Colon (tissue), 2 donors: Measurements from ENCODE around the gene ADCY2.

ENCODE experiments used
- FAIRE-seq: peaks from 2 replicates; lab custom pipeline; 2012; peaks lifted over from hg19 to GRCh38; lab: Jason Lieb, UNC
- donor health status: control.
- donor health status: control.

The ADCY2 gene

DNA sequence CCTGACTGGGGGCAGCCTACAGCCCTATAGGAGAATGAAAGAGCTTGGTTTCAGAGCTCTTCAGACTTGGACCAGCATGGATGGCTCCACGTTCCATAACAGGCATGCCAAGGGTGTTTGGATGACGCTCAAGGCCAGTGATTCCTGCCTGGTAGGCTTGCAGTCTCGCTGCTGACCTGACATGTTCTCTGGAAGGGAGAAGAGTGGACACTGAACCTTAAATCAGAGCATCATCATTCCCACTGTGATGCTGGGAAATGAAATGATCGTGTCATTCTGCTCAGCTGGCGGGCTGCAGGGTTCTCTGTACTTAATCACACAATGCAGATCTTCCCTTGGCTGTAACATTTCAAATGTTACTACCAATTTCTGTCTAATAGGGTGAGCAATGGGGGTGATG lies 398.0 kb downstream of the ADCY2 start:
- FAIRE-seq = no peak

GRCh38 chr5:7794311-7794710 lies 398.4 kb downstream of the ADCY2 start:
- no peak for FAIRE-seq

DNA sequence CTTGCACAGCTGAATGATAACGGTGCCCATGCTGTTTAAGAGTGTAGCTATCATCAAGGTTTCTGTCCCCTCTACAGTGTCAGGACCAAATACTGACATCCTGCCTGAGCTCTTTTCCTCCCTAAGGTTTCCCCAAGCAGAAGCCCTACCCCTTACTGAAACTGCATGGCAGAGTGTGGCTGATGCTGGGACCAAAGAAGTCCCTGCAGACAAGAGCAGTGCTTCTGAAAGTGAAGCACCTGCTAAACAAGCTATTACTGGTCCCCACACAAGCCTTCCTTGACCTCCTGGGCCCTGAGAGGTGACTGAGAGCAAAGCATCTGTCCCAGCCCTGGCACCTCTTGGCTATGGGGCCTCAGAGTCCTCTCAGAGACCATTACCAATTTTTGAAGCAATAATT lies 398.9 kb downstream of the ADCY2 start:
- FAIRE-seq = no peak

- no peak for FAIRE-seq
Observed at GRCh38 chr5:7795306-7795705, 399.4 kb downstream of the ADCY2 start.

GRCh38 chr5:7801891-7802614 lies 406.1 kb downstream of the ADCY2 start:
- FAIRE-seq = no peak

DNA sequence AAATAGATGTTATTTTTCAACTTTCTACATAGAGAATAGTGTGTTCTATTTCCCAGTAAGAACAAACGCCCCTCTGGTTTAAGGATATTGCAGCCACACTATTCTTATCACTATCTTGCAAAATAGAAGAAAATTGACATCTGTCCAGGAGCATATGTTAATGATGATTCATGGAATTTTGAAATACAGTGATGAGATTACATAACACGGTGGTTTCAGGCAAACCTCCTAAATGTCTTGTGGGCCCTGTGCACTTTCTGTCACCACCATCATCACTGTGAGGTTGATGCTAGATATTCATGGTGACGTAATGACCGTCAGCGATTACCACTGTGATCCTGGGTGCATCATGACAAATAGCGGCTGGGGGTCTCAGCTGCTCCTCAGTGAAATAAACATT lies 406.9 kb downstream of the ADCY2 start:
- FAIRE-seq = no peak

DNA sequence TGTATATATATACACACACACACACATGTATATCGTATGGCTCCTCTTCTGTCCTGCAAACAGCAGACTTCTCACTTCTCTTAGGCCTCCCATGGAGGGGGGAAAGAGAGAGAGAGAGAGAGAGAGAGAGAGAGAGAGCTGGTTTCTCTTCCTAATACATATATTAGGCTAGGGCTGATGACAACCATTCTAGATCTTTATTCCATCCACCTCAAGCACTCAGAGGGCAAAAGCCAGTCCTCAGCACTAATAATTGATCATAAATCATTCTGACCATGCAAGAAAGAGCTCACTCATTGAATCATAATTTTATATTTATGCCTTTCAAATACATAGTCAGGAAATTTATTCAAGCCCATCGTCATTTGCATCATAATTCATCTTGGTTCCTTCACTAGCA lies 408.0 kb downstream of the ADCY2 start:
- no peak for FAIRE-seq

GRCh38 chr5:7805379-7805778 lies 409.4 kb downstream of the ADCY2 start:
- no peak for FAIRE-seq

GRCh38 chr5:7808998-7809397 lies 413.1 kb downstream of the ADCY2 start:
- no peak for FAIRE-seq

DNA sequence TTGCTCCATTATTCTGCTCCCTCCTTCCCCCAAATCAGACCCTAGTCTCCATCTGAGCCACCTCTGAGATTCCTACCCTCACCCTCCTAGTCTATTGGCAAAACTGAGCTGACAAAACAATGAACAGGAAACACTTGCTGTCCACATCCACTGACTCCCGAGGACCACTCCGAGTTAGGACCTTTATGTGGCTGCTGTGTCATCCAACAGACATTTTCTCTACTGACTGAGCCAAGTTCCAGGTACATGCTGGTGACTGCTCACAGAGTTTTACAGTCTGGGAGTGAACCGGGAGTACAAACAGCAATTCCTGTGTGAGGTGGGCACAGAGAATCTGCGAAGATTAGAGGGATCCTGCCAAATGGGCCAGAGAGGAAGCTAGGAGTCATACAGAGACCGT lies 415.8 kb downstream of the ADCY2 start:
- FAIRE-seq = no peak

- FAIRE-seq = no peak
Observed at GRCh38 chr5:7813007-7813406, 417.1 kb downstream of the ADCY2 start.

DNA sequence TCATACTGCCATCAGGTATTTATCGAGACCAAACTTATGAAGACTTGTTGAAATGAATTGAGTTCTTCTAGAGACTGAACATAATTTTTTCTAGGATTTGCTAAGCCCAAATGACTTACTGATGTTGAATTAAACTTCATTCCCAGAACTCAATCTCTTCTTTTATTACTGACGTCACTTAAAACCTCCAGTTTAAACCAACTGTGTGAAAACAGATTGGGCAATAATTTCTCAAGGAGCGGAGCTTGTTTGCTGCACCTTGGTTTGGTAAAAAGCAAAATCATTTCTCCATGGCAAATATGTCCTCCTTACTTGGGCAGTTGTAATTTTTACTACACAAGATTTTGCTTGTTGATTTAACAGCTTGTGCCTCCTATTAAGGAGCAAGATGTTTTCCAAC lies 417.6 kb downstream of the ADCY2 start:
- FAIRE-seq = no peak

- no peak for FAIRE-seq
Observed at GRCh38 chr5:7814816-7815215, 418.9 kb downstream of the ADCY2 start.

DNA sequence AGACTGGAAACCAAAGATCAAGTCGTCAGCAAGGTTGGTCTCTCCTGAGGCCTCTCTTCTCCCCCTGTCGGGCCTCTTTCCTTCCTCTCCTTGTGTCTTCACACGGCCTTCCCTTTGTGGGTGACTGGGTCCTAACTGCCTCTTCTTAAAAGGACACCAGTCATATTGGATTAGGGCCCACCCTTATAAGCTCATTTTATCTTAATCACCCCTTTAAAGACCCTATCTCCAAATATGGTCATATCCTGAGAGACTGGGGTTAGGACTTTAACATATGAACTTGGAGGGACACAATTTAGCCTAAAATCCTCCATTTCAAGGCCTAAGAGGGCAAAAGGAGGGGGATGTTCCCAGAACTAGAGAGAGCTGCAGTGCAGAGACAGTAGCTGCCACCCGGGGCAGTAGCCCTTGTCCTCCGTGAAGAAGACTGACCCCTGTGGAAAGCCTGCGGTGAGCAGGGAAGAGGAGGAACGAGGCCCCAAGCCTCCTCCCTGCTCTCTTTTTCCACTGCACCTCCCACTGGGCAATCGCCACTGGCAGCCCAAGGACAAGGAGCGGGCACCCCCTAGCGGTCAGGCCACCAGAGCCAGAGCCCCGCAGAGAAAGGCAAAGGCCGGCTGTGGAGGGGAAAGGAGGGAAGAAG lies 420.1 kb downstream of the ADCY2 start:
- no peak for FAIRE-seq

DNA sequence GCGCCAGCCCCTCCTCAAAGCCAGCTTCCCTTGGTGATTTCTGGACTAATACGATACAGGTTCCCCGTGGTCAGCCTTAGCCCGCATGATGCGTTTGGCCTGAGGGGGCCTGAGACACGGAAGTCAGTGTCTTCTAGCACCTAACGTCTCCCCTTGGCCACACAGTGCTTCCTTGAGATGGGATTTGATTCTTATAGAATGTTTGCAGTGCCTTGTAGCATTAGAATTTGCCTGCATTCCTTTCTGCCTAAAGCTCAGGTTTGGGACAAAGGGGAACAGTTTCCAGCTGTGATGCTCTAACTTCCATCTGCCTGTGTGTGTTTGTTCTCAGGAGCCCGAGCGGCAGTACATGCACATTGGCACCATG lies 420.6 kb downstream of the ADCY2 start:
- no peak for FAIRE-seq

DNA sequence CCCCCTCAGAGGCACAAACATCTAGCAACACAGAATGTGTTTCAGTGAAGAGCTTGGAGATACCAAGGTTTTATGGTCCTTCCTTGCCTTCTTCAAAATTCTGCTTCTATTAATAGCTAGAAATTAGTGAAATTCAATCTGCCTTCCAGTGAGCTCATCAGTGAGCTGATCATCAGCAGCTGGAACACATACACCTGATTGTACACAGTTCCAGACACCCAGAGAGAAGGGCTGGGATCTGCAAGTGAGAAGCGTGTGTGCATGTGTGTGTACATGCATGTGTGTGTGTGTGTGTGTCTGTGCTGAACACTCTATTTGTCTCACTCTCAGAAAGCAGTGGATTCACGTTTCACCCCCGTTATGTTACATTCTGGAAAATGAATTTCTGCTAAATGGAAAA lies 426.5 kb downstream of the ADCY2 start:
- no peak for FAIRE-seq

DNA sequence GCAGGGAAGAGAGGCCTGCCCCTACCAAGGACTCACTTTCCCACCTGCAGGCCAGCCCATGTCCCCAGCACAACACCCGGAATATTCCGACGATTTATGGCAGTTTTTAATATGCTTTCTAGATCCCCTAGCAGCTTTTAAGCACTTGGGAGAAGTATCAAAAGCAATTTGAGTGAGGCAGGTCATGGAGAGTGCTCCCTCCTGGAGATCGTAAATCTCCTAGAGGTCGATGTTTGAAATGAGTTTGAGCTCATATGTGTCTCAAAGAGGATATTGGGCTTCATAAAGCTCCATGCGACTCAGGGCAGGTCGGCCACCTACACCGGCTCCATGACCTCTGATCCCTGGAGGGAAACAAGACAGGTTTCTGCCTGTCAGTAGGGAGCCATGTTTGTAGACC lies 427.7 kb downstream of the ADCY2 start:
- FAIRE-seq = no peak

- FAIRE-seq = no peak
Observed at GRCh38 chr5:7824995-7825394, 429.1 kb downstream of the ADCY2 start.

GRCh38 chr5:7825630-7826029 lies 429.7 kb downstream of the ADCY2 start:
- no peak for FAIRE-seq

GRCh38 chr5:7827610-7828009 lies 431.7 kb downstream of the ADCY2 start:
- no peak for FAIRE-seq

GRCh38 chr5:7828269-7828668 lies 432.3 kb downstream of the ADCY2 start:
- FAIRE-seq = no peak

DNA sequence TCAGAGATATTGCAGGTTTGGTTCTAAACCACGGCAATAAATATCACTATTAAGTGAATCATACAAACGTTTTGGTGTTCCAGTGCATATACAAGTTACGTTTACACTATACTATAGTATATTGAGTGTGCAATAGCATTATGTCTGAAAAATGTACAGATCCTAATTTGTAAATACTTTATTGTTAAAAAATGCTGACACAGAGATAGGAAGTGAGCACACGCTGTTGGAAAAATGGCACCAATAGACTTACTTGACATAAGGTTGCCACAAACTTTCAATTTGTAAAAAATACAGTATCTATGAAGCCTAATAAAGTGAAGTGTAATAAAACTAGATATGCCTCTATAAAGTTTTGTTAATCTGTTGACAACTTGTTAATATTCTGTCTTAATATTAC lies 439.0 kb downstream of the ADCY2 start:
- FAIRE-seq = no peak

GRCh38 chr5:7837403-7837802 lies 441.5 kb downstream of the ADCY2 start:
- no peak for FAIRE-seq

GRCh38 chr5:7842531-7842930 lies 446.6 kb downstream of the ADCY2 start:
- FAIRE-seq = no peak
